ENCODE results near the gene LDB2.

Gene LDB2

GRCh38 chr4:16827794-16828724, 70.4 kb downstream of the LDB2 start:
- Histone ChIP-seq H3K27me3 (ENCODE audit: insufficient read depth, insufficient read length) (no peaks in the 10 kb centered on the region), H3K4me1 (ENCODE audit: insufficient read depth, insufficient read length) (no peaks in the 10 kb centered on the region), H3K4me3 (ENCODE audit: insufficient read length, low read depth) (no peak overlapping the region), H3K9ac (ENCODE audit: insufficient read length, low read depth) (no peak overlapping the region), H3K36me3 (ENCODE audit: insufficient read depth, insufficient read length, low read length) (peaks cover 3% of the 10 kb centered on the region), H3K9me3 (ENCODE audit: insufficient read depth, low read length) (no peaks in the 10 kb centered on the region)
- TF ChIP-seq SUZ12 (IDR thresholded peaks at IDR 0.05; ENCODE audit: extremely low read depth, insufficient read depth, insufficient read length) (no peak), YY1 (IDR thresholded peaks at IDR 0.05; ENCODE audit: insufficient read depth, insufficient read length) (no peak), ZNF274 (IDR thresholded peaks at IDR 0.05; ENCODE audit: low read depth, low read length) (no peak)
- no peak for DNase-seq (ENCODE audit: low read depth, low spot score)

- H3K4me3 ChIP-seq (ENCODE audit: insufficient read length, low read depth) = no peak overlapping the region
- no peak overlapping the region for H3K9ac ChIP-seq (ENCODE audit: insufficient read length, low read depth)
- no peaks in the 10 kb centered on the region for H3K4me1 ChIP-seq (ENCODE audit: insufficient read depth, insufficient read length)
- TF ChIP-seq YY1 (IDR thresholded peaks at IDR 0.05; ENCODE audit: insufficient read depth, insufficient read length) (no peak), SUZ12 (IDR thresholded peaks at IDR 0.05; ENCODE audit: extremely low read depth, insufficient read depth, insufficient read length) (no peak), ZNF274 (IDR thresholded peaks at IDR 0.05; ENCODE audit: low read depth, low read length) (no peak)
- DNase-seq (ENCODE audit: low read depth, low spot score) = no peak
- no peaks in the 10 kb centered on the region for H3K27me3 ChIP-seq (ENCODE audit: insufficient read depth, insufficient read length)
- H3K36me3 ChIP-seq (ENCODE audit: insufficient read depth, insufficient read length, low read length) = peaks cover 3% of the 10 kb centered on the region
- no peaks in the 10 kb centered on the region for H3K9me3 ChIP-seq (ENCODE audit: insufficient read depth, low read length)
Observed at GRCh38 chr4:16827045-16827444, 71.4 kb downstream of the LDB2 start.

GRCh38 chr4:16826406-16826910, 72.0 kb downstream of the LDB2 start:
- Histone ChIP-seq H3K4me3 (ENCODE audit: insufficient read length, low read depth) (no peak overlapping the region), H3K9me3 (ENCODE audit: insufficient read depth, low read length) (no peaks in the 10 kb centered on the region), H3K36me3 (ENCODE audit: insufficient read depth, insufficient read length, low read length) (peaks cover 3% of the 10 kb centered on the region), H3K9ac (ENCODE audit: insufficient read length, low read depth) (no peak overlapping the region), H3K27me3 (ENCODE audit: insufficient read depth, insufficient read length) (no peaks in the 10 kb centered on the region), H3K4me1 (ENCODE audit: insufficient read depth, insufficient read length) (no peaks in the 10 kb centered on the region)
- no peak for TF ChIP-seq SUZ12 (IDR thresholded peaks at IDR 0.05; ENCODE audit: extremely low read depth, insufficient read depth, insufficient read length)
- TF ChIP-seq ZNF274 (IDR thresholded peaks at IDR 0.05; ENCODE audit: low read depth, low read length) = no peak
- no peak for TF ChIP-seq YY1 (IDR thresholded peaks at IDR 0.05; ENCODE audit: insufficient read depth, insufficient read length)
- no peak for DNase-seq (ENCODE audit: low read depth, low spot score)

DNA sequence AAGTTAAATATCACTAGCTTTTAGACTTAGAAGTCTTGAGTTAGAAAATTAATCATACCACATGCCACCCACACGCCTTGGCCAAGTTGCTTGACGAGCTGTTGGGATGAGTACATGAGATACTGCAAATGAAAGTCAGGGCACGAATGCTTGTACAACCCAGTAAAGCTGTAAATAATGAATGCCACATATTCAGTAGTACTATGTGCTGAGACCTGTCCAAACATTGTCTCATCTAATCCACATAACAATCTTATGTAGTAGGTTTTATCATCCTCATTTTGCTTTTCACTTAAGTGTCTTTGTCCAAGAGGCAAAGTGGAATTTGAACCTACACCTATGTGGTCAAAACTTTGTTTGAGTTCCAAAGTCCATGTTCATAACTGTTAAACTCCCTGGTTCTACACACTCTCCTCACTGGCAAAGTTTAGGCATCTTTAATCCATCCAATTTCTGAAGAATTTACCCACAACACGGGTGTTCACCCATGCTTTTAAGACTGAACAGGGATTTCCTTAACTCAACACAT, 74.1 kb downstream of the LDB2 start:
- Histone ChIP-seq H3K4me3 (ENCODE audit: insufficient read length, low read depth) (no peak overlapping the region), H3K36me3 (ENCODE audit: insufficient read depth, insufficient read length, low read length) (peaks cover 3% of the 10 kb centered on the region), H3K27me3 (ENCODE audit: insufficient read depth, insufficient read length) (no peaks in the 10 kb centered on the region), H3K9ac (ENCODE audit: insufficient read length, low read depth) (no peak overlapping the region), H3K9me3 (ENCODE audit: insufficient read depth, low read length) (no peaks in the 10 kb centered on the region), H3K4me1 (ENCODE audit: insufficient read depth, insufficient read length) (no peaks in the 10 kb centered on the region)
- no peak for DNase-seq (ENCODE audit: low read depth, low spot score)
- TF ChIP-seq SUZ12 (IDR thresholded peaks at IDR 0.05; ENCODE audit: extremely low read depth, insufficient read depth, insufficient read length) (no peak), YY1 (IDR thresholded peaks at IDR 0.05; ENCODE audit: insufficient read depth, insufficient read length) (no peak), ZNF274 (IDR thresholded peaks at IDR 0.05; ENCODE audit: low read depth, low read length) (no peak)

DNA sequence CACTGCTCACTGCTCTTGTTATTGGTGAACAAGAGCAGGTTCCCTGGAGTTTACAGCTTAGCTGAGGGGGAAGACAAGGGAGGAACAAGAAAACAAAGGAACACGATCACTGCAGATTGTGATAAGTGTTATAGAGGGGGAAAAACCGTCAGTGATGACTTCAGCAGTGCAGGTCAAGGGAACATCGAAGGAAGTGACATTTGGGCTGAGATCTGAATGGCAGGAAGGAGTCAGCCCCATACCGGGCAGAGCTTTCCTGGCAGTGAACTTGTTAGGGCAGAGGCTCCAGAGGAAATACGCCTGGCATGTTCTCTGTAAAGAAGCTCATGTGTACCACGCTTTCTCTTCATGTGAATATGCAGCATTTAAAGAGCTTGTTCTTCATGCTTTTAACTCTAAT, 78.1 kb downstream of the LDB2 start:
- TF ChIP-seq YY1 (IDR thresholded peaks at IDR 0.05; ENCODE audit: insufficient read depth, insufficient read length) (no peak), SUZ12 (IDR thresholded peaks at IDR 0.05; ENCODE audit: extremely low read depth, insufficient read depth, insufficient read length) (no peak), ZNF274 (IDR thresholded peaks at IDR 0.05; ENCODE audit: low read depth, low read length) (no peak)
- Histone ChIP-seq H3K36me3 (ENCODE audit: insufficient read depth, insufficient read length, low read length) (peaks cover 3% of the 10 kb centered on the region), H3K9ac (ENCODE audit: insufficient read length, low read depth) (no peak overlapping the region), H3K4me1 (ENCODE audit: insufficient read depth, insufficient read length) (no peaks in the 10 kb centered on the region), H3K27me3 (ENCODE audit: insufficient read depth, insufficient read length) (no peaks in the 10 kb centered on the region), H3K4me3 (ENCODE audit: insufficient read length, low read depth) (no peak overlapping the region), H3K9me3 (ENCODE audit: insufficient read depth, low read length) (no peaks in the 10 kb centered on the region)
- DNase-seq (ENCODE audit: low read depth, low spot score) = no peak

GRCh38 chr4:16819652-16820051, 78.8 kb downstream of the LDB2 start:
- DNase-seq (ENCODE audit: low read depth, low spot score) = no peak

DNA sequence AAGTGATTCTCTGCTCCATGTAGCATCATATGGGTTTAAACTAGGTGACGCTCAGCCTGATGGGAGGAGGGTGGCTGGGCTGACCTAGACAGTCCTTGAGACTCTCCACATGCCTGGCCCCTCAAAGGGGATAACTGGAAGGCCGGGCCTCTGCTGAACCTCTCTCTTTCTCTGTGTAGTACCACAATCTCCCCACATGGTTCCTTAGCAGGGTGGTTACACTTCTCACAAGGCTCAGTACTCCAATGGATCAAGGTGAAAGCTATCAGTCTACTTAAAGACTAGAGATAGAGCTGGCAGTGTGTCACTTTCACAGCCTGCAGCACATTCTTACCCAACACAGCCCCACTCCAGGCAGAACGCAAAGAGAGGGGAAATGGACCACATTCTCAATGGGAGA, 80.4 kb downstream of the LDB2 start:
- DNase-seq (ENCODE audit: low read depth, low spot score) = no peak
- no peaks in the 10 kb centered on the region for H3K4me1 ChIP-seq (ENCODE audit: insufficient read depth, insufficient read length)
- no peaks in the 10 kb centered on the region for H3K9me3 ChIP-seq (ENCODE audit: insufficient read depth, low read length)

More at GRCh38 chr4:16819652-16820051, 78.8 kb downstream of the LDB2 start:
- Histone ChIP-seq H3K9ac (ENCODE audit: insufficient read length, low read depth) (no peak overlapping the region), H3K36me3 (ENCODE audit: insufficient read depth, insufficient read length, low read length) (peaks cover 3% of the 10 kb centered on the region), H3K4me3 (ENCODE audit: insufficient read length, low read depth) (no peak overlapping the region), H3K27me3 (ENCODE audit: insufficient read depth, insufficient read length) (no peaks in the 10 kb centered on the region), H3K4me1 (ENCODE audit: insufficient read depth, insufficient read length) (no peaks in the 10 kb centered on the region), H3K9me3 (ENCODE audit: insufficient read depth, low read length) (no peaks in the 10 kb centered on the region)
- TF ChIP-seq YY1 (IDR thresholded peaks at IDR 0.05; ENCODE audit: insufficient read depth, insufficient read length) (no peak), ZNF274 (IDR thresholded peaks at IDR 0.05; ENCODE audit: low read depth, low read length) (no peak), SUZ12 (IDR thresholded peaks at IDR 0.05; ENCODE audit: extremely low read depth, insufficient read depth, insufficient read length) (no peak)

More for the DNA sequence above, 80.4 kb downstream of the LDB2 start:
- Histone ChIP-seq H3K27me3 (ENCODE audit: insufficient read depth, insufficient read length) (no peaks in the 10 kb centered on the region), H3K4me3 (ENCODE audit: insufficient read length, low read depth) (no peak overlapping the region), H3K9ac (ENCODE audit: insufficient read length, low read depth) (no peak overlapping the region), H3K36me3 (ENCODE audit: insufficient read depth, insufficient read length, low read length) (peaks cover 3% of the 10 kb centered on the region)
- TF ChIP-seq SUZ12 (IDR thresholded peaks at IDR 0.05; ENCODE audit: extremely low read depth, insufficient read depth, insufficient read length) (no peak), ZNF274 (IDR thresholded peaks at IDR 0.05; ENCODE audit: low read depth, low read length) (no peak), YY1 (IDR thresholded peaks at IDR 0.05; ENCODE audit: insufficient read depth, insufficient read length) (no peak)

All from NT2/D1 (cell line).